HG03354 (cell line): ENCODE data around the gene PPP1R7.
"Not testable (repeated sequence)": the region's sequence is repeated elsewhere in the genome, so short reads cannot be mapped to it uniquely, and the experiment has no call there.

Experiments
- ATAC-seq: cut with Tn5 transposase; IDR thresholded peaks from one replicate; pipeline ENCODE4 v1.9.1; 2021; ENCODE audit warnings: mild to moderate bottlenecking; ENCODE audit not compliant: unreplicated experiment, poor library complexity, severe bottlenecking

The PPP1R7 gene

GRCh38 chr2:241188361-241189092 is 38.3 kb downstream of the PPP1R7 start, which contains the start of gene ANO7:
Gene ANO7, plus strand, starts transcription at chr2:241188677. Its CDS starts 1,387 bp downstream, at chr2:241190064.
- ATAC-seq, result no peak

DNA sequence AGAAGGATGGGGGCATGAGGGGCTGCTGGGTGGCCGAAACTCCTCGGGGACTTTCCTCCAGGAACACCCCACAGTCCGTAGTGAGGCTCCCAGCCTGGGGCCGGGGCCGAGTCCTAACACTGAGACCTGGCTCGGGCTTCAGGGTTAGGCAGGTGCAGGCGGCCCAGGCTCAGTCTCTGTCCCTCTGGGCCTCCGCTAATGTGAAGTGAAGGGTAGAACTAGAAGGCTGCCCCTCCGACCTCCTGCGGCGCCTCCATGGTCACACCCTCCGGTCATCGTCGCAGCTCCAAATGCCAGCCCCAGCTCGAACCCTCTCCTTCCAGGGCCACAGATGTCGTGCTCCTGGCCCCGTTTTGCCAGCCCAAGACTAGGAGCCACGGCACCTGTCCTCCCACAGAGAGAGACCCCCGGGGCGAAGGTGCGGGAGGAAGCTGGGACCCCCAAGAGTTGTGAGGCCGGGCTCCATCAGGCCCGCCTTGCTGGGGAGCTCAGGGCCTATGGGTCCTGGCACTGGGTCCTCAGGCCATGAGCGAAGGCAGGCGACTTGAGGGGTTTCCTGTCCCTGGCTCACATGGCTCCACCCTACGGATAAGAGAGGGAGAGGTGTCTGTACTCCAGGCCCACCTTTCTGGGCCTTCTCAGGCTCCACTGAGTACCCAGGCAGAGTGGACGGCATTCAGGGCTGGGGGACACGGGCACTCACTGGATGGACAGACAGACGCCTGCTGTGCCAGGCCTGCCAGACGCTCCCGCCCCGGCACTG is 39.0 kb downstream of the PPP1R7 start:
- ATAC-seq, result no peak

DNA sequence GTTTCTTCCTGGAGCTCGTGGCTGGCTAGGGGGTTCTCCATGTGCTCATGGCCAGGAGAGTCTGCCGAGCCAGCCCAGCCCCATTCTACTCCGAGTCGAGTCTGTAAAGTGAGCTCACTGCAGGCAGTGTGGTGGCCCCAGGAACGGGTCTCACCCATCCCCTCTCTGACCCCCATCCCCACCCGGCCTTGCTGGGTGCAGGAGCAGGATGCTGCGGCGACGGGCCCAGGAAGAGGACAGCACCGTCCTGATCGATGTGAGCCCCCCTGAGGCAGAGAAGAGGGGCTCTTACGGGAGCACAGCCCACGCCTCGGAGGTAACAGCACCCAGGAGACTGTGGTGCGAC is 39.6 kb downstream of the PPP1R7 start:
- ATAC-seq, result no peak

GRCh38 chr2:241190291-241190981 is 40.2 kb downstream of the PPP1R7 start:
- no peak for ATAC-seq

- no peak for ATAC-seq
These were observed 40.8 kb downstream of the PPP1R7 start for GRCh38 chr2:241191081-241191480.

GRCh38 chr2:241193271-241193670 is 43.0 kb downstream of the PPP1R7 start:
- ATAC-seq, result no peak

DNA sequence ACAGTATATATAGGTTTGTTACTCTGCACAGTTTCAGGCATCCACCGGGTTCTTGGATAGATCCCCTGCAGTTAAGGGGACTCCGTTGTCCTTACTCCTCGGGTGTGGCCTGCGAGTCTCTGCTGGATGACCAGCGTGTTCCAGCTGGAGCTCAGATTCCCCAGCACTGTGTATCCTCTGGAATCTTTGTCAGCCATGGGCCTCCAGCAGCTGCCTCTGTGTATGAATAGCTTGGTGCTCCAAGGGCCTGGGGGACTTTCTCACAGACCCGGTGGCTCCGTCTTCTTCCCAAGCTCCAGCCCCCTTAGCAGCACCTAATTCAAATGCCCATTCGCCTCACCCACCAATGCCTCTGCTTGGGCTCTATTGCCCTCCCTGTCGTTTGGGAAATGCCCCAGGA is 44.5 kb downstream of the PPP1R7 start:
- no peak for ATAC-seq

DNA sequence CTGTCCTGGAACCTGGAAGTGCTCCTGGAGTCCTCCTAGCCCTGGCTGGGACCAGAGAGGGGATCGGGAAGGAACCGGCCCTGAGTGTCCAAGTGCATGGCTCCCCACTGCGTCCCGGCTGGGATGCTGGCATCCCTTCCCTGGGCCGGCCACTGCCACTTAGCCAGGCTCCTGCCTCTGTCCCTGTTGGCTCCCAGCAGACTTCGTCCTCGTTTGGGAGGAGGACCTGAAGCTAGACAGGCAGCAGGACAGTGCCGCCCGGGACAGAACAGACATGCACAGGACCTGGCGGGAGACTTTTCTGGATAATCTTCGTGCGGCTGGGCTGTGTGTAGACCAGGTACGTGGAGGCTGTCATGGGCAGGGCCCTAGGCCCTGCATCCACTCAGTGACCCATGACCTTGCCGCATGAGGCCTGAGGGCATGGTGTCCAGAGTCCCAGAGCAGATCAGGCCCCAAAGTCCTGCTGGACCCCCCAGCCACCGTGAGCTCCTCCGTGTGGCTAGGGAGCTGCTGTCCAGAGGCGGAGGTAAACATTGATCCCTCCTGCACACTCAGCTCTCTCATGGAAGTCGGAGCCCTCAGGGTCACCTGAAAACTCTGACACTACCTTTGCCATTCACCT is 45.4 kb downstream of the PPP1R7 start:
- ATAC-seq, result no peak

DNA sequence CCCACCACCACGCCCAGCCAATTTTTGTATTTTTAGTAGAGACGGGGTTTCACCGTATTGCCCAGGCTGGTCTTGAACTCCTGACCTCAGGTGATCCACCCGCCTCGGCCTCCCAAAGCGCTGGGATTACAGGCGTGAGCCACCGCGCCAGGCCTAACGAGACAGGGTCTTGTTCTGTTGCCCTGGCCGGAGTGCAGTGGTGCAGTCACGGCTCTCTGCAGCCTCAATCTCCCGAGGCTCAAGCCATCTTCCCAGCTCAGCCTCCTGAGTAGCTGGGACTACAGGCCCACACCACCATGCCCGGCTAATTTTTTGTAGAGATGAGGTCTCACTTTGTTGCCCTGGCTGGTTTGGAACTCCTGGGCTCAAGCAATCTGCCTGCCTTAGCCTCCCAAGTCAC is 47.0 kb downstream of the PPP1R7 start:
- ATAC-seq, result not testable (repeated sequence)

- ATAC-seq, result no peak
These were observed 47.7 kb downstream of the PPP1R7 start for GRCh38 chr2:241197947-241198346.

- ATAC-seq, result no peak
These were observed 48.4 kb downstream of the PPP1R7 start for GRCh38 chr2:241198381-241199279.

- no peak for ATAC-seq
These were observed 49.0 kb downstream of the PPP1R7 start for GRCh38 chr2:241199286-241199685.

DNA sequence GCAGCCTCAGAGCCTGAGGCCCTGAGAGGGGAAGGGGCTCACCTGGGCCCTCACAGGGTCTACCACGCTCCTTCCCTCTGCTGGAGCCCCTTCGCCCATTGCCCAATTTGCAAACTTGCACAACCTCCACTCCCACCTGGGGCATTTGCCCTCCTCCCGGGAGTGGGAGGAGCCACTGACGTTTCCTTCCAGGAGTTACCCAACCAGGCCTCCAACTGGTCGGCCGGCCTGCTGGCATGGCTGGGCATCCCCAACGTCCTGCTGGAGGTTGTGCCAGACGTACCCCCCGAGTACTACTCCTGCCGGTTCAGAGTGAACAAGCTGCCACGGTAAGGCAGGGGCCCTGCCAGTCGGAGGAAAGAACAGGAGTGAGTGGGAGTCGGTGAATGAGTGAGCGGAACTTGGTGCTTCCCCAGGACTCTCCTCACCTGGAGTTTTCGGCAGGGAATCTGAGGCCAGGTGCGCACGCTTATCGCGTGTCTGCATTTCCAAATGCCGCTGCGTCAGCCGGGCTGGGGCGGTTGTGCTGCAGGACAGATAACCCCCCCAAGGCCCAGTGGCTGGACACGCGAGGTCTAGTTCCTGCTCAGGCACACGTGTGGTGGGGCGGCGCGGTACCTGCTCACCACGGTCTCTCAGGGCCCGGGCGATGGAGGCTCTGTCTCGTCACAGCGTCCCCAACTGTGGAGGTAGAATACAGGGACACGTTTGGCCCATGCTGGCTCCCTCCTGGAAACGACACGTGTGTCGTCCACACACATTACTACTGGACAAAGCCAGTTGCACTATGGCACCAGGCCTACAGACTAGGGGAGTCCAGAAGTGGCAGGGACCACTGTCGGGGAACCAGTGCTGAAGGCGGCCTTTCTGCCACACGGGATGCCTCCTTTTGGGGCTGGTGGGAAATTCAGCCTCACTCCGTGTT is 49.9 kb downstream of the PPP1R7 start:
- ATAC-seq, result no peak

- ATAC-seq, result no peak
These were observed 50.6 kb downstream of the PPP1R7 start for GRCh38 chr2:241200822-241201395.

DNA sequence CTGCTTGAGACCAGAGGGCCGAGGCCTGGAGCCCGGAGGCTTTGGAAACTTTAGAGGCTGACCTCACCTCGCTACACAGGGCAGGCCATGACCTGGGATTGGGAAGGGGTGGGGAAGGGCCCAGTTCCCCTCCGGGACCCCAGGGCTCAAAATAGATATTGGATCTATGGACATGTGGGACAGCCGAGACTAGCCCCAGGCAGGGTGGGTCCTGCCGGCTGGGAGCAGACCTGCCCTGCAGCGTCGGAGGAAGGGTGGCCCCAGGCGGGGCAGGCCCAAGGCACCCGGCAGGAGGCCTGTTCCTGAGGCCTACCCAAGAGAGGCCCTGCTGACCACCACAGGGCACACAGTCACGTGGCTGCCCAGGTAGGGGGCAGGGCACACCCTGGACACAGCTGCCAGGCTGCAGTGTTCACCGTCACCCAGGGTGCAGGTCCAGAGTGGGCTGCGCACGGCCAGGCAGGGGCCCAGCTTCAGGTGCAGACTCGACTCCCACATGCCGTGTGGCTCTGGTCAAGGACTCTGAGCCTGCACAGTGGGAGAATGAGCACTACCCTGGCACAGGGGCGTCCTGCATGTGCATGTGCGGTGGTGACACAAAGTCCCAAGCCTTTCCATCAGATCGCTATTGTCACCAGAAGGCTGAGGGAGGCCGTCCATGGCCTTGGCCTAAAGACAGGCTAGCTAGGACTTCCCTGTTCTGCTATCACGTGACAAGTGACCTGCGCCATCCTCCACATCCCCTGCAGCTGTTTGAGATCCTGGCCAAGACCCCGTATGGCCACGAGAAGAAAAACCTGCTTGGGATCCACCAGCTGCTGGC is 51.4 kb downstream of the PPP1R7 start:
- no peak for ATAC-seq

DNA sequence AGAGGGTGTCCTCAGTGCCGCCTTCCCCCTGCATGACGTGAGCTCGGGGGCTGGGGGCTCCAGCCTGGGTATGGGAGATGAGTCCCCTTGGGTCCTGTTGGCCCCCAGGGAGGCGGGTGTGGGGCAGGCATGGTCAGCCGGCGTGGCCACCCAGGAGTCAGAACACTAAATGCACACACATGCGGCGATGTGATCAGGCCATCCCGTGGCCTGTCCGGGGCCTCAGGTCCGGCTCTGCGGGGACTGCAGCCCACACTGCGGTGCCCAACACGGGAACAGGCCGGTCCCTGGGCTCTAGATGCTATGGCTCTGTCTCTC is 52.0 kb downstream of the PPP1R7 start:
- ATAC-seq, result no peak

GRCh38 chr2:241202681-241203080 is 52.4 kb downstream of the PPP1R7 start:
- ATAC-seq, result no peak
